Parathyroid adenoma (tissue), 2 donors: ENCODE measurements around the gene CAMTA1.

Experiments used
- H2AFZ ChIP-seq: fragments of 300-600 bp; sonication (generic); one replicate; pipeline ENCODE4 v1.7.0; 2017; ENCODE audit warnings: antibody characterized with exemption, mild to moderate bottlenecking
- H3K27ac ChIP-seq: fragments of 300-600 bp; sonication (generic); one replicate; pipeline ENCODE4 v1.7.0; 2017
- H3K27me3 ChIP-seq: fragments of 300-600 bp; sonication (generic); one replicate; pipeline ENCODE4 v1.7.0; 2017; ENCODE audit warnings: low read length; ENCODE audit not compliant: control insufficient read depth, insufficient read depth
- H3K36me3 ChIP-seq: fragments of 300-600 bp; sonication (generic); one replicate; pipeline ENCODE4 v1.7.0; 2017; ENCODE audit warnings: low read length; ENCODE audit not compliant: control insufficient read depth, insufficient read depth
- H3K4me1 ChIP-seq: fragments of 300-600 bp; sonication (generic); one replicate; pipeline ENCODE4 v1.7.0; 2017; ENCODE audit warnings: control low read depth
- H3K4me2 ChIP-seq: fragments of 300-600 bp; sonication (generic); one replicate; pipeline ENCODE4 v1.7.0; 2017; ENCODE audit warnings: low read length
- H3K4me3 ChIP-seq: fragments of 300-600 bp; sonication (generic); one replicate; pipeline ENCODE4 v1.7.0; 2017; ENCODE audit warnings: low read depth, low read length
- H3K79me2 ChIP-seq: fragments of 300-600 bp; sonication (generic); one replicate; pipeline ENCODE4 v1.7.0; 2017; ENCODE audit warnings: control low read depth
- H3K9ac ChIP-seq: fragments of 300-600 bp; sonication (generic); one replicate; pipeline ENCODE4 v1.7.0; 2017; ENCODE audit warnings: mild to moderate bottlenecking
- H3K9me3 ChIP-seq: fragments of 300-600 bp; sonication (generic); one replicate; pipeline ENCODE4 v1.7.0; 2017; ENCODE audit warnings: low read length; ENCODE audit not compliant: control insufficient read depth
- CTCF ChIP-seq: fragments of 300-600 bp; sonication (generic); IDR thresholded peaks from one replicate; pipeline ENCODE4 v1.7.0; 2017; ENCODE audit warnings: antibody characterized with exemption, mild to moderate bottlenecking
- donor health status: primary hyperparathyroidism.

CAMTA1 gene

GRCh38 chr1:6790146-6790545, 4.9 kb downstream of the CAMTA1 start:
- Histone ChIP-seq H3K36me3 (no peaks in the 10 kb centered on the region), H3K4me2 (no peak overlapping the region), H3K4me1 (no peaks in the 10 kb centered on the region), H3K79me2 (peaks cover 13% of the 10 kb centered on the region), H2AFZ (no peak overlapping the region), H3K27me3 (no peaks in the 10 kb centered on the region), H3K9me3 (no peaks in the 10 kb centered on the region), H3K4me3 (no peak overlapping the region), H3K27ac (no peak overlapping the region), H3K9ac (no peak overlapping the region)
- TF ChIP-seq CTCF = no peak

- H3K4me2 ChIP-seq = no peak overlapping the region
- no peak overlapping the region for H3K4me3 ChIP-seq
- H3K27ac ChIP-seq = no peak overlapping the region
- H3K79me2 ChIP-seq = peaks cover 2% of the 10 kb centered on the region
- no peaks in the 10 kb centered on the region for H3K9me3 ChIP-seq
- no peak overlapping the region for H2AFZ ChIP-seq
- H3K27me3 ChIP-seq = no peaks in the 10 kb centered on the region
- H3K9ac ChIP-seq = no peak overlapping the region
- no peaks in the 10 kb centered on the region for H3K4me1 ChIP-seq
- peak; percentile 33 for TF ChIP-seq CTCF
- no peaks in the 10 kb centered on the region for H3K36me3 ChIP-seq
Measured at GRCh38 chr1:6794164-6794563, 8.9 kb downstream of the CAMTA1 start.

DNA sequence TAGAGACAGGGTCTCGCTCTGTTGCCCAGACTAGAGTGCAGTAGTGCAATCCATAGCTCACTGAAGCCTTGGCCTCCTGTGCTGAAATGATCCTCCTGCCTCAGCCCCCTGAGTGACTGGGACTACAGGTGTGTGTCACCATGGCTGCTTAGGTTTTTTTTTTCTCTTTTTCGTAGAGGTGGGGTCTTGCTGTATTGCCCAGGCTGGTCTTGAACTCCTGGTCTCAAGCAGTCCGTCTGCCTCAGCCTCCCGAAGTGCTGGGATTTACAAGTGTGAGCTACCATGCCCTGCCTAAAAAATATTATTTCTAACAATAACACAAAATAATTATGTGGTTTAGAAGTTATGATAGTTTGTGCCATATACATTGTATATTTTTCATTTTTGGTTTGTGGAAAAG, 9.9 kb downstream of the CAMTA1 start:
- Histone ChIP-seq H3K27ac (peak overlapping the region; percentile 6), H3K9me3 (no peaks in the 10 kb centered on the region), H3K4me2 (peak overlapping the region; percentile 13), H3K4me3 (no peak overlapping the region), H2AFZ (no peak overlapping the region), H3K9ac (no peak overlapping the region), H3K4me1 (no peaks in the 10 kb centered on the region), H3K36me3 (no peaks in the 10 kb centered on the region), H3K27me3 (no peaks in the 10 kb centered on the region), H3K79me2 (peaks cover 9% of the 10 kb centered on the region)
- no peak for TF ChIP-seq CTCF

DNA sequence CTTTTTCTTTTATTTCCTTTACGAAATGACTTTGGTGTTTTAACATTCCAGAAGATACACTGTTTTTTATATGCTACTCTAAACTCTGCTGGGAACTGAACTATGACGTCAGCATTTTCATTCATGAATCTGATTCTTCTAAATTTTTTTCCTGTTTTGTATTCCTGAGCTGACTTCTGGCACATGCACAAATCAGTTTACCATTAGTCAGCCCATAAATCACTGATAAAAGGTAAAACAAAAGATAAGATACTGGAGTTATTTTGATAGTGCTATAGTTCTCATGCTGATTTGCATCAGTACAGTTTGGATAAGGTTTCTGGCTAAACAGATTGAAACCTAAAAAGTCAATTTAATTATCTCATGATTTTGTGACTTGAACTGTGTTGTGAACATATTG, 10.4 kb downstream of the CAMTA1 start:
- Histone ChIP-seq H3K9me3 (no peaks in the 10 kb centered on the region), H3K27ac (peak overlapping the region; percentile 6), H3K36me3 (no peaks in the 10 kb centered on the region), H3K27me3 (no peaks in the 10 kb centered on the region), H3K4me3 (no peak overlapping the region), H3K4me2 (peak overlapping the region; percentile 13), H3K4me1 (no peaks in the 10 kb centered on the region), H3K79me2 (peaks cover 9% of the 10 kb centered on the region), H3K9ac (no peak overlapping the region), H2AFZ (no peak overlapping the region)
- TF ChIP-seq CTCF = no peak

DNA sequence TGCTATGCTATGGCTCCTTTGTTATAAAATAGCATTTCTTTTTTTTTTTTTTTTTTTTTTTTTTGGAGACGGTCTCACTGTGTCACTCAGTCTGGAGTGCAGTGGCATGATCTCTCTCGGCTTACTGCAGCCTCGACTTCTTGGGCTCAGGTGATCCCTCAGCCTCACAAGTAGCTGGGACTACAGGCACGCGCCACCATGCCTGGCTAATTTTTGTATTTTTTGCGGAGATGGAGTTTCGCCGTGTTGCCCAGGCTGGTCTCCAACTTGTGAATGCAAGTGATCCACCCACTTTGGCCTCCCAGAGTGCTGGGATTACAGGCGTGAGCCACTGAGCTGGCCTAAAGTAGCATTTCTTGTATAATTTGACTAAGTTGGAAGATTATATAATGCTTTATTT, 10.8 kb downstream of the CAMTA1 start:
- Histone ChIP-seq H3K4me2 (peak overlapping the region; percentile 13), H3K27me3 (no peaks in the 10 kb centered on the region), H3K79me2 (peaks cover 9% of the 10 kb centered on the region), H3K9ac (no peak overlapping the region), H3K4me1 (no peaks in the 10 kb centered on the region), H2AFZ (no peak overlapping the region), H3K27ac (no peak overlapping the region), H3K9me3 (no peaks in the 10 kb centered on the region), H3K4me3 (no peak overlapping the region), H3K36me3 (no peaks in the 10 kb centered on the region)
- TF ChIP-seq CTCF = no peak
